ENCODE data around the gene AMMECR1L.
"Not testable (repeated sequence)": the region's sequence is repeated elsewhere in the genome, so short reads cannot be mapped to it uniquely, and the experiment has no call there.

The AMMECR1L gene

GRCh38 chr2:127829845-127830246, 55.9 kb downstream of the AMMECR1L start:
- Histone ChIP-seq H3K27me3 (ENCODE audit: control insufficient read depth in 1 of 2, insufficient read depth in 1 of 2, low read length in 2 of 2) (no peaks in the 10 kb centered on the region), H3K9ac (ENCODE audit: low read length) (no peak overlapping the region), H3K23ac (ENCODE audit: low read length in 2 of 2) (no peak overlapping the region), H2BK12ac (ENCODE audit: low read length in 2 of 2) (no peak overlapping the region), H4K91ac (ENCODE audit: low read length) (no peak overlapping the region), H2AFZ (ENCODE audit: low read depth, low read length) (no peak overlapping the region), H3K4me1 (ENCODE audit: control insufficient read depth, insufficient read depth, low read depth, low read length) (no peaks in the 10 kb centered on the region), H3K18ac (ENCODE audit: low read depth in 1 of 2, low read length in 2 of 2) (no peak overlapping the region), H3K4me2 (ENCODE audit: low read length, poor library complexity, severe bottlenecking) (no peak overlapping the region), H4K8ac (ENCODE audit: low read length) (no peak overlapping the region), H3K14ac (ENCODE audit: low read length in 2 of 2) (no peak overlapping the region), H2BK15ac (ENCODE audit: low read depth, poor library complexity, severe bottlenecking) (no peak overlapping the region), H3K79me1 (replicated peaks; ENCODE audit: low read length, poor library complexity, severe bottlenecking) (no peaks in the 10 kb centered on the region), H3K36me3 (ENCODE audit: control insufficient read depth in 1 of 2, insufficient read depth in 2 of 2, low read depth in 1 of 2, low read length in 2 of 2) (no peaks in the 10 kb centered on the region), H3K9me3 (ENCODE audit: control insufficient read depth, low read length) (no peaks in the 10 kb centered on the region), H3K4ac (ENCODE audit: low read depth in 1 of 2, low read length in 2 of 2) (no peak overlapping the region), H2AK5ac (ENCODE audit: low read length, severe bottlenecking) (no peak overlapping the region), H3K4me3 (ENCODE audit: insufficient read depth in 1 of 2, low read depth in 1 of 2, low read length in 2 of 2) (no peak overlapping the region), H2BK5ac (ENCODE audit: low read depth, low read length, poor library complexity, severe bottlenecking) (no peak overlapping the region), H2BK120ac (ENCODE audit: low read depth, low read length) (no peak overlapping the region), H3K27ac (ENCODE audit: low read length, poor library complexity, severe bottlenecking) (no peak overlapping the region)
- peak; percentile 24 for DNase-seq
- WGBS: 0% methylated on average over 1 of the region's 5 CpGs

GRCh38 chr2:127826708-127827107, 59.0 kb downstream of the AMMECR1L start:
- not testable (repeated sequence) for H2AFZ ChIP-seq (ENCODE audit: low read depth, low read length); H4K8ac ChIP-seq (ENCODE audit: low read length)
- WGBS: 98% methylated on average over 1 of the region's 2 CpGs

GRCh38 chr2:127826047-127826446, 59.7 kb downstream of the AMMECR1L start:
- no peak for DNase-seq
- no peak overlapping the region for H3K4me3 ChIP-seq (ENCODE audit: insufficient read depth in 1 of 2, low read depth in 1 of 2, low read length in 2 of 2)
- H3K27me3 ChIP-seq (ENCODE audit: control insufficient read depth in 1 of 2, insufficient read depth in 1 of 2, low read length in 2 of 2): no peaks in the 10 kb centered on the region
- H2BK5ac ChIP-seq (ENCODE audit: low read depth, low read length, poor library complexity, severe bottlenecking): no peak overlapping the region
- H4K8ac ChIP-seq (ENCODE audit: low read length): no peak overlapping the region
- H2BK120ac ChIP-seq (ENCODE audit: low read depth, low read length): no peak overlapping the region
- H3K18ac ChIP-seq (ENCODE audit: low read depth in 1 of 2, low read length in 2 of 2): no peak overlapping the region
- 82% methylated on average over 12 of the region's 12 CpGs for WGBS
- H3K9me3 ChIP-seq (ENCODE audit: control insufficient read depth, low read length): peaks cover 18% of the 10 kb centered on the region
- H3K4me1 ChIP-seq (ENCODE audit: control insufficient read depth, insufficient read depth, low read depth, low read length): no peaks in the 10 kb centered on the region
- H2BK12ac ChIP-seq (ENCODE audit: low read length in 2 of 2): no peak overlapping the region
- no peaks in the 10 kb centered on the region for H3K79me1 ChIP-seq (replicated peaks; ENCODE audit: low read length, poor library complexity, severe bottlenecking)
- no peak overlapping the region for H3K4ac ChIP-seq (ENCODE audit: low read depth in 1 of 2, low read length in 2 of 2)
- no peak overlapping the region for H4K91ac ChIP-seq (ENCODE audit: low read length)
- H3K27ac ChIP-seq (ENCODE audit: low read length, poor library complexity, severe bottlenecking): no peak overlapping the region
- no peak overlapping the region for H2AFZ ChIP-seq (ENCODE audit: low read depth, low read length)
- no peak overlapping the region for H3K23ac ChIP-seq (ENCODE audit: low read length in 2 of 2)
- no peak overlapping the region for H2AK5ac ChIP-seq (ENCODE audit: low read length, severe bottlenecking)
- no peak overlapping the region for H2BK15ac ChIP-seq (ENCODE audit: low read depth, poor library complexity, severe bottlenecking)
- H3K14ac ChIP-seq (ENCODE audit: low read length in 2 of 2): no peak overlapping the region
- no peaks in the 10 kb centered on the region for H3K36me3 ChIP-seq (ENCODE audit: control insufficient read depth in 1 of 2, insufficient read depth in 2 of 2, low read depth in 1 of 2, low read length in 2 of 2)
- H3K9ac ChIP-seq (ENCODE audit: low read length): no peak overlapping the region
- no peak overlapping the region for H3K4me2 ChIP-seq (ENCODE audit: low read length, poor library complexity, severe bottlenecking)

More at GRCh38 chr2:127826708-127827107, 59.0 kb downstream of the AMMECR1L start:
- H2AK5ac ChIP-seq (ENCODE audit: low read length, severe bottlenecking); H2BK5ac ChIP-seq (ENCODE audit: low read depth, low read length, poor library complexity, severe bottlenecking); H2BK12ac ChIP-seq (ENCODE audit: low read length in 2 of 2); H3K18ac ChIP-seq (ENCODE audit: low read depth in 1 of 2, low read length in 2 of 2); H3K27ac ChIP-seq (ENCODE audit: low read length, poor library complexity, severe bottlenecking); H4K91ac ChIP-seq (ENCODE audit: low read length); H3K4me2 ChIP-seq (ENCODE audit: low read length, poor library complexity, severe bottlenecking); DNase-seq; H3K4ac ChIP-seq (ENCODE audit: low read depth in 1 of 2, low read length in 2 of 2); H2BK120ac ChIP-seq (ENCODE audit: low read depth, low read length); H3K4me1 ChIP-seq (ENCODE audit: control insufficient read depth, insufficient read depth, low read depth, low read length); H3K14ac ChIP-seq (ENCODE audit: low read length in 2 of 2); H3K4me3 ChIP-seq (ENCODE audit: insufficient read depth in 1 of 2, low read depth in 1 of 2, low read length in 2 of 2); H3K36me3 ChIP-seq (ENCODE audit: control insufficient read depth in 1 of 2, insufficient read depth in 2 of 2, low read depth in 1 of 2, low read length in 2 of 2); H3K27me3 ChIP-seq (ENCODE audit: control insufficient read depth in 1 of 2, insufficient read depth in 1 of 2, low read length in 2 of 2); H2BK15ac ChIP-seq (ENCODE audit: low read depth, poor library complexity, severe bottlenecking); H3K79me1 ChIP-seq (replicated peaks; ENCODE audit: low read length, poor library complexity, severe bottlenecking); H3K23ac ChIP-seq (ENCODE audit: low read length in 2 of 2); H3K9ac ChIP-seq (ENCODE audit: low read length): not testable (repeated sequence)
- H3K9me3 ChIP-seq (ENCODE audit: control insufficient read depth, low read length): peaks cover 11% of the 10 kb centered on the region

- Histone ChIP-seq H3K14ac (ENCODE audit: low read length in 2 of 2) (no peak overlapping the region), H2BK12ac (ENCODE audit: low read length in 2 of 2) (no peak overlapping the region), H3K23ac (ENCODE audit: low read length in 2 of 2) (no peak overlapping the region), H2AK5ac (ENCODE audit: low read length, severe bottlenecking) (no peak overlapping the region), H2BK120ac (ENCODE audit: low read depth, low read length) (no peak overlapping the region), H2BK5ac (ENCODE audit: low read depth, low read length, poor library complexity, severe bottlenecking) (no peak overlapping the region), H3K4ac (ENCODE audit: low read depth in 1 of 2, low read length in 2 of 2) (no peak overlapping the region), H3K9me3 (ENCODE audit: control insufficient read depth, low read length) (peaks cover 46% of the 10 kb centered on the region), H3K4me1 (ENCODE audit: control insufficient read depth, insufficient read depth, low read depth, low read length) (no peaks in the 10 kb centered on the region), H3K36me3 (ENCODE audit: control insufficient read depth in 1 of 2, insufficient read depth in 2 of 2, low read depth in 1 of 2, low read length in 2 of 2) (no peaks in the 10 kb centered on the region), H2AFZ (ENCODE audit: low read depth, low read length) (no peak overlapping the region), H4K91ac (ENCODE audit: low read length) (no peak overlapping the region), H2BK15ac (ENCODE audit: low read depth, poor library complexity, severe bottlenecking) (no peak overlapping the region), H3K79me1 (replicated peaks; ENCODE audit: low read length, poor library complexity, severe bottlenecking) (no peaks in the 10 kb centered on the region), H3K27me3 (ENCODE audit: control insufficient read depth in 1 of 2, insufficient read depth in 1 of 2, low read length in 2 of 2) (peaks cover 3 to 4% of the 10 kb centered on the region in 2 experiments), H3K27ac (ENCODE audit: low read length, poor library complexity, severe bottlenecking) (no peak overlapping the region), H3K9ac (ENCODE audit: low read length) (no peak overlapping the region), H4K8ac (ENCODE audit: low read length) (no peak overlapping the region), H3K4me2 (ENCODE audit: low read length, poor library complexity, severe bottlenecking) (no peak overlapping the region), H3K18ac (ENCODE audit: low read depth in 1 of 2, low read length in 2 of 2) (no peak overlapping the region), H3K4me3 (ENCODE audit: insufficient read depth in 1 of 2, low read depth in 1 of 2, low read length in 2 of 2) (no peak overlapping the region)
- DNase-seq: no peak
- 79% methylated on average over 6 of the region's 6 CpGs for WGBS
These were observed 65.6 kb downstream of the AMMECR1L start for GRCh38 chr2:127820080-127820668.

Data from mesenchymal stem cell (in vitro differentiated cells and primary cell).